Sigmoid colon (tissue), 7 donors: ENCODE results near the gene PCSK9. TPM values are rescaled to one million over a fixed set of nuclear protein-coding genes. Genes with fewer than 3 reads are reported as not detected.

Source experiments
- DNase-seq: peaks from one replicate; pipeline ENCODE4 v3.0.0-alpha.2; 2019
- H3K27ac ChIP-seq, 4 donors: fragments of 200-600 bp; sonication (generic); one replicate each; pipeline ENCODE4 v1.5.1; 2016 to 2019; ENCODE audit warnings: mild to moderate bottlenecking in 1 of 4
- H3K27me3 ChIP-seq, 3 donors: fragments of 200-600 bp; sonication (generic); one replicate each; pipeline ENCODE4 v1.5.1; 2019; ENCODE audit warnings: mild to moderate bottlenecking in 1 of 3
- H3K36me3 ChIP-seq, 4 donors: fragments of 200-600 bp; sonication (generic); one replicate each; pipeline ENCODE4 v1.5.1; 2016 to 2019
- H3K4me1 ChIP-seq, 4 donors: fragments of 200-600 bp; sonication (generic); one replicate each; pipeline ENCODE4 v1.5.1; 2017 to 2019
- H3K4me3 ChIP-seq, 4 donors: fragments of 200-600 bp; sonication (generic); one replicate each; pipeline ENCODE4 v1.5.1; 2017 to 2019; ENCODE audit warnings: mild to moderate bottlenecking in 2 of 4, moderate library complexity in 1 of 4
- H3K9me3 ChIP-seq, 4 donors: fragments of 200-600 bp in 3 of 4; sonication (generic) in 3 of 4; one replicate each; pipeline versions ENCODE4 v1.5.1 to v1.6.1; 2013 to 2019
- EP300 ChIP-seq, 4 donors: sonication (generic); formaldehyde crosslinking; IDR thresholded peaks; one replicate each; pipeline ENCODE4 v1.6.1; 2017; ENCODE audit warnings: antibody characterized with exemption in 4 of 4
- POLR2A ChIP-seq, 2 donors: fragments of 450-650 bp; IDR thresholded peaks; one replicate each; pipeline ENCODE4 v1.6.1; 2016; ENCODE audit warnings: antibody characterized with exemption in 2 of 2, mild to moderate bottlenecking in 2 of 2, moderate library complexity in 2 of 2
- POLR2AphosphoS5 ChIP-seq, 4 donors: sonication (generic); formaldehyde crosslinking; IDR thresholded peaks; one replicate each; pipeline ENCODE4 v1.6.1; 2017; ENCODE audit warnings: antibody characterized with exemption in 4 of 4
- WGBS, 2 donors: extraction: QIAGEN DNeasy Blood & Tissue Kit; methylation state at CpG; one replicate each; pipeline ENCODE4 v1.1.7; 2013; 5-methylcytosine and 5-hydroxymethylcytosine counted together
- intact Hi-C: fragments of 100-400 bp; cut with DNase I; formaldehyde crosslinking; loops from one replicate; pipeline ENCODE4 v1.15.1; 2023
- polyA plus RNA-seq, 3 donors: library from polyadenylated mRNA; stranded (reverse); fragments of 200-250 nt; gene quantifications; one replicate each; pipeline ENCODE4 v1.2.3, GENCODE V29; 2013
- total RNA-seq, 4 donors: library from RNA; depleted of rRNA; stranded (reverse); fragments of >200 nt; gene quantifications; one replicate each; pipeline ENCODE4 v1.1.0, GENCODE V29; 2016
- TF ChIP-seq, protein P1 (sequence below), 4 experiments: fragments of 450-650 bp in 3 of 4; fragments of 200-600 bp in 1 of 4; IDR thresholded peaks; one replicate each; pipeline ENCODE4 v1.5.1; 2016 to 2019; ENCODE audit warnings: antibody characterized with exemption in 4 of 4, mild to moderate bottlenecking in 3 of 4, moderate library complexity in 2 of 4
- donor health status: healthy with polysubstance abuse.
- donor health status: Bipolar disorder and iron deficiency.
- donor health status: healthy.

The PCSK9 gene
- total and polyA plus RNA-seq, 7 donors = 0.28 to 41.9 (median 3.4) TPM; not detected in 3

DNA sequence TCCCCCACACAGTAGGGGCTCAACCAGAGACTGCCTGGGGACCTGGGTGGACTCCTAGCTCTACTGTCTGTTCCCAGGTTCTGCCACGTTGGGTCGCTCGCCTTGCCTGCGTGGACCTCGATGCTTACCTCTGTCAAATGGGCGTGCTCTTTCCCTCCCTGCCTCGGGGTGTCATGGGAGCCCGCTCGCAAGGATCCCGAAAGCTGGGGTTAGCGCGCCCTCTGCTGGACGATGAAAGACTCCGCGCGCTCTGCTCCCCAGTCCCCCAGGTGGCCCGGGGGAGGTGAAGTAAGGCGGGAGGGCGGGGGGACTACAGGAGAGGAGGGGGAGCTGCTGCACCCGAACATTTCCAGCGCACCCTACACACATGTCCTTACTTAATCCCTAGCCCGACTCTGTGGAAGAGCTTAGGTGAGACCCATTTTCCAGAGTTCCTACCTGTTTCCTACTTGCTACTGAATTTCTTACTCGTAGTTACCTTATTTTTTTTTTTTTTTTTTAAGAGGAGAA, 42.9 kb upstream of the PCSK9 start:
- Histone ChIP-seq H3K27ac (no peak overlapping the region), H3K36me3 (no peaks in the 10 kb centered on the region), H3K4me3 (no peak overlapping the region), H3K9me3 (no peaks in the 10 kb centered on the region), H3K27me3 (peaks cover 4 to 48% (median 18%) of the 10 kb centered on the region in 3 donors), H3K4me1 (peaks cover 0 to 11% (median 9%) of the 10 kb centered on the region in 4 donors)
- TF ChIP-seq, protein P1, sequence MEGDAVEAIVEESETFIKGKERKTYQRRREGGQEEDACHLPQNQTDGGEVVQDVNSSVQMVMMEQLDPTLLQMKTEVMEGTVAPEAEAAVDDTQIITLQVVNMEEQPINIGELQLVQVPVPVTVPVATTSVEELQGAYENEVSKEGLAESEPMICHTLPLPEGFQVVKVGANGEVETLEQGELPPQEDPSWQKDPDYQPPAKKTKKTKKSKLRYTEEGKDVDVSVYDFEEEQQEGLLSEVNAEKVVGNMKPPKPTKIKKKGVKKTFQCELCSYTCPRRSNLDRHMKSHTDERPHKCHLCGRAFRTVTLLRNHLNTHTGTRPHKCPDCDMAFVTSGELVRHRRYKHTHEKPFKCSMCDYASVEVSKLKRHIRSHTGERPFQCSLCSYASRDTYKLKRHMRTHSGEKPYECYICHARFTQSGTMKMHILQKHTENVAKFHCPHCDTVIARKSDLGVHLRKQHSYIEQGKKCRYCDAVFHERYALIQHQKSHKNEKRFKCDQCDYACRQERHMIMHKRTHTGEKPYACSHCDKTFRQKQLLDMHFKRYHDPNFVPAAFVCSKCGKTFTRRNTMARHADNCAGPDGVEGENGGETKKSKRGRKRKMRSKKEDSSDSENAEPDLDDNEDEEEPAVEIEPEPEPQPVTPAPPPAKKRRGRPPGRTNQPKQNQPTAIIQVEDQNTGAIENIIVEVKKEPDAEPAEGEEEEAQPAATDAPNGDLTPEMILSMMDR (IDR thresholded peaks at IDR 0.05) = peak; percentile 31 to 75 (median 68)
- no peak for TF ChIP-seq POLR2AphosphoS5 (IDR thresholded peaks at IDR 0.05)
- intact Hi-C loops = loop anchor here (1.0 kb wide), 1 partner anchor 46 kb away; no protein-coding TSS in a partner anchor
- WGBS, 2 donors = 2 to 5% methylated on average over 23 of the region's 23 CpGs
- peak; percentile 78 for DNase-seq

DNA sequence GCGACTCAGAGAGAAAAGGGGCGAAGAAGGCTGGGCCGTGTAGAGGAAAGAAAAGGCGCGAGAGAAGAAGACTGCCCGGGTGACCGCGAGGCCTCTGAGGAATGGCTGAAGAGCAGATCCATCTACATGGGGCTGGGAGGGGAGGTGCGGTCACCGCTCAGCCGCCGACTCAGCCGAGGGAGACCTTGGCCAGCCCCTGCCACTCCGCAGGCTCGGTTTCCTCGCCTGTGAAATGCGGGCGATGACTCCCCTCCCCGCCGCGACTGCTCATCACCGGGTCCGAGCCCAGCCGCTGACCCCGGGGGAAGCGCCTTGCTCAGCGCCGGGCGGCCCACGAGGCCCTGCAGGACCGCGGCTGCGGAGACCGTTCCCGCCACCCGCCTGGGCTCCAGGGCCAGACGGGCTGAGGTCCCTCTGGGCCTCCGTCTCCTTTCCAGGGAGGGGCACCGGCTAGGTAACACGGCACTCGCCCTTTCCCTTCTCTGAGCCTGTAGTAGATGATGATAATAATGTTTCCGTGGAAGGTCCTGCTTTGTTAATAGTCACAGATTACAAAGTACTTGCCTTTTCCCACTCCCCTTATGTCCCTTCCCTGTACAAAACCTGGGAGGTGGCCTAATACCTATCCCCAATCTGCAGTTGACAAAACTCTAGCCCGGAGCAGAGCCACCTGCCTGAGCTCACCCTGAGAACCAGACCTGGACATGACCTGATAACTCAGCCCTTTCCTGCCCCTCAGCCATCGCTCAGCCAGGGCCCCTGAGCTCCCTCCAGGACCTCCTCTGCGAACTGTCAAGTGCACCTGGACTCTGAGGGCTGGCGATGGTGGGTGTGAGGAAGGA, 42.3 kb upstream of the PCSK9 start:
- Histone ChIP-seq H3K4me3 (no peak overlapping the region), H3K27ac (no peak overlapping the region), H3K9me3 (no peaks in the 10 kb centered on the region), H3K27me3 (peaks cover 4 to 48% (median 18%) of the 10 kb centered on the region in 3 donors), H3K36me3 (no peaks in the 10 kb centered on the region), H3K4me1 (peaks cover 0 to 11% (median 9%) of the 10 kb centered on the region in 4 donors)
- DNase-seq = no peak
- TF ChIP-seq, protein P1 (IDR thresholded peaks at IDR 0.05) = no peak
- TF ChIP-seq EP300 (IDR thresholded peaks at IDR 0.05) = no peak
- no peak for TF ChIP-seq POLR2A (IDR thresholded peaks at IDR 0.05)
- no peak for TF ChIP-seq POLR2AphosphoS5 (IDR thresholded peaks at IDR 0.05)
- WGBS, 2 donors = 12 to 31% methylated on average over 46 of the region's 46 CpGs
- intact Hi-C loops = loop anchor here (1.0 kb wide), 1 partner anchor 47 kb away; no protein-coding TSS in a partner anchor

GRCh38 chr1:54997711-54997986, 41.7 kb upstream of the PCSK9 start:
- Histone ChIP-seq H3K4me1 (peaks cover 0 to 11% (median 9%) of the 10 kb centered on the region in 4 donors), H3K27ac (no peak overlapping the region), H3K9me3 (no peaks in the 10 kb centered on the region), H3K36me3 (no peaks in the 10 kb centered on the region), H3K27me3 (peaks cover 4 to 48% (median 18%) of the 10 kb centered on the region in 3 donors), H3K4me3 (no peak overlapping the region)
- TF ChIP-seq POLR2AphosphoS5 (IDR thresholded peaks at IDR 0.05) (no peak), EP300 (IDR thresholded peaks at IDR 0.05) (no peak), POLR2A (IDR thresholded peaks at IDR 0.05) (no peak)
- TF ChIP-seq, protein P1 (IDR thresholded peaks at IDR 0.05) = no peak
- WGBS, 2 donors = 70 to 87% methylated on average over 6 of the region's 6 CpGs
- DNase-seq = no peak
- intact Hi-C loops = no loop called here

DNA sequence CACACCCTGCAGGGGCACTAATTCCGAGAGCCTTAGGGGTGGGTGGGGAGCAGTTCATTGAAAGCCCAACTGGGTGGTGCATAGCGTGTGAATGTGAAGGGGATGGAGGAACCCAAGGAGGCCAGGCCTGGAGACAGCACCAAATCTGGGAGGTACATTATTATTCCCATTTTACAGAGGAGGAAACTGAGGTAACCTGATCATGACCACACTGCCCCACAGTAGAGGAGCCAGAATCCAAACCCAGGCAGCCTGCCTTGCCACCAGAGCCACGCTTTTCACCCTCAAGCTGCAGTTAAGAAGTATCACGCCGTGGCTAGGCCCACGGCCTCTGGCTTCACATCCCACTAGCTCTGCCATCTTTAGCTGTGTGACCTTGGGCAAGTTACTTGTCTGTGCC, 41.2 kb upstream of the PCSK9 start:
- no peak for DNase-seq
- H3K27ac ChIP-seq = no peak overlapping the region
- 88 to 92% methylated on average over 6 of the region's 6 CpGs for WGBS, 2 donors
- peaks cover 4 to 48% (median 18%) of the 10 kb centered on the region in 3 donors for H3K27me3 ChIP-seq
- H3K9me3 ChIP-seq = no peaks in the 10 kb centered on the region
- no peak overlapping the region for H3K4me3 ChIP-seq
- intact Hi-C loops = no loop called here
- H3K36me3 ChIP-seq = no peaks in the 10 kb centered on the region
- peaks cover 0 to 11% (median 9%) of the 10 kb centered on the region in 4 donors for H3K4me1 ChIP-seq
- TF ChIP-seq EP300 (IDR thresholded peaks at IDR 0.05) (no peak), POLR2AphosphoS5 (IDR thresholded peaks at IDR 0.05) (no peak), POLR2A (IDR thresholded peaks at IDR 0.05) (no peak)
- TF ChIP-seq, protein P1 (IDR thresholded peaks at IDR 0.05) = no peak
